GM12878 (cell line): Measurements from ENCODE around the gene KIF26A. TPM values are rescaled to one million over a fixed set of nuclear protein-coding genes. Genes with fewer than 3 reads are reported as not detected.

ENCODE experiments used
- ATAC-seq: fragments of 200-7000 bp; cut with Tn5 transposase; 3 replicates; pipeline ENCODE4 v1.9.1; 2020; ENCODE audit warnings: mild to moderate bottlenecking, moderate library complexity
- BruUV-seq: library from RNA; stranded (reverse); fragments of 400-500 nt; replicated peaks from 2 replicates; lab custom pipeline; 2021; lab: Mats Ljungman, UMichigan
- CTCF ChIA-PET: fragments of 300-600 bp; sonication (Branson Sonifier 250); formaldehyde crosslinking; extraction: SDS; loops from one replicate; lab custom pipeline; 2021; ENCODE audit warnings: inconsistent platforms; lab: Yijun Ruan, JAX
- POLR2A ChIA-PET: fragments of 350-600 bp; formaldehyde crosslinking; extraction: SDS; loops from one replicate; lab custom pipeline; 2021; ENCODE audit warnings: inconsistent platforms; lab: Charles Lee
- RAD21 ChIA-PET: fragments of 300-600 bp; sonication (Branson Sonifier 250); formaldehyde crosslinking; loops from one replicate; lab custom pipeline; 2023; ENCODE audit warnings: antibody characterized with exemption; ENCODE audit not compliant: unreplicated experiment; lab: Charles Lee
- SMC1A ChIA-PET: fragments of 300-600 bp; sonication (Branson Sonifier 250); formaldehyde crosslinking; loops from one replicate; lab custom pipeline; 2023; ENCODE audit not compliant: unreplicated experiment, uncharacterized antibody; lab: Charles Lee
- DNase-seq: peaks from one replicate; pipeline ENCODE4 v3.0.0-alpha.2; 2011; ENCODE audit warnings: low read depth, low spot score
- FAIRE-seq: peaks from 3 replicates; lab custom pipeline; 2011; peaks lifted over from hg19 to GRCh38; lab: Jason Lieb, UNC
- H2AFZ ChIP-seq: 2 replicates; pipeline ENCODE4 v1.6.0; 2011; ENCODE audit warnings: low read depth, low read length, control low read depth; ENCODE audit not compliant: control insufficient read depth
- H3K27ac ChIP-seq: 2 replicates; pipeline ENCODE4 v1.5.1; 2011; ENCODE audit warnings: control low read depth; ENCODE audit not compliant: control insufficient read depth, insufficient read depth
- H3K27me3 ChIP-seq, 2 experiments: replicated peaks in 1 of 2; 2 replicates each; pipeline versions ENCODE4 v1.6.0 to v1.6.1; 2011; ENCODE audit warnings: low read length in 1 of 2; ENCODE audit not compliant: control insufficient read depth in 2 of 2, insufficient read depth in 2 of 2
- H3K36me3 ChIP-seq, 2 experiments: 2 replicates each; pipeline ENCODE4 v1.5.1; 2011; ENCODE audit warnings: low read length in 1 of 2; ENCODE audit not compliant: control insufficient read depth in 2 of 2, insufficient read depth in 2 of 2
- H3K4me1 ChIP-seq: 2 replicates; pipeline ENCODE4 v1.6.1; 2011; ENCODE audit warnings: mild to moderate bottlenecking, low read length, moderate library complexity, mixed read lengths; ENCODE audit not compliant: control insufficient read depth, insufficient read depth
- H3K4me2 ChIP-seq: 2 replicates; pipeline ENCODE4 v1.6.0; 2011; ENCODE audit warnings: control low read depth; ENCODE audit not compliant: control insufficient read depth, insufficient read depth
- H3K4me3 ChIP-seq: fragments of 200-600 bp; sonication (generic); 2 replicates; pipeline ENCODE4 v1.5.1; 2016
- H3K79me2 ChIP-seq: 2 replicates; pipeline ENCODE4 v1.6.0; 2011; ENCODE audit warnings: low read length; ENCODE audit not compliant: control insufficient read depth, insufficient read depth
- H3K9ac ChIP-seq: 2 replicates; pipeline ENCODE4 v1.8.0; 2011; ENCODE audit warnings: low read length, control low read depth, mixed read lengths; ENCODE audit not compliant: control insufficient read depth, insufficient read depth
- H3K9me3 ChIP-seq: replicated peaks from 3 replicates; pipeline ENCODE4 v1.5.1; 2011; ENCODE audit warnings: mild to moderate bottlenecking, low read length; ENCODE audit not compliant: control insufficient read depth, insufficient read depth
- H4K20me1 ChIP-seq: 2 replicates; pipeline ENCODE4 v1.6.0; 2011; ENCODE audit not compliant: control insufficient read depth, insufficient read depth
- IRF4 ChIP-seq: IDR thresholded peaks from 2 replicates; pipeline ENCODE4 v1.6.1; 2011; ENCODE audit warnings: low read depth, low read length
- POU2F2 ChIP-seq: IDR thresholded peaks from 3 replicates; pipeline ENCODE4 v1.6.1; 2011; ENCODE audit warnings: low read depth, mild to moderate bottlenecking, low read length, borderline replicate concordance
- RAD51 ChIP-seq: fragments of 450-650 bp; IDR thresholded peaks from 2 replicates; pipeline ENCODE4 v1.6.1; 2016; ENCODE audit warnings: moderate library complexity, mild to moderate bottlenecking, inconsistent platforms
- SMARCA5 ChIP-seq: fragments of 450-650 bp; IDR thresholded peaks from 2 replicates; pipeline ENCODE4 v1.6.1; 2017; ENCODE audit warnings: mild to moderate bottlenecking
- SMC3 ChIP-seq: IDR thresholded peaks from 2 replicates; pipeline ENCODE4 v1.6.1; 2011; ENCODE audit warnings: low read length, improper control_type of control experiment, borderline replicate concordance
- SUZ12 ChIP-seq: fragments of 200-600 bp; sonication (generic); IDR thresholded peaks from one replicate; pipeline ENCODE4 v1.6.1; 2018; ENCODE audit warnings: antibody characterized with exemption, mild to moderate bottlenecking; ENCODE audit not compliant: unreplicated experiment
- ZNF24 ChIP-seq: fragments of 450-650 bp; IDR thresholded peaks from 2 replicates; pipeline ENCODE4 v1.6.1; 2017; ENCODE audit warnings: antibody characterized with exemption, mild to moderate bottlenecking
- WGBS: methylation state at CpG from one replicate; pipeline ENCODE4 v1.1.6; 2016; ENCODE audit warnings: low lambda C conversion rate; ENCODE audit not compliant: insufficient replicate concordance, insufficient coverage; ENCODE audit errors: missing lambda C conversion rate; 5-methylcytosine and 5-hydroxymethylcytosine counted together
- in situ Hi-C: fragments of 300-500 bp; cut with MboI; formaldehyde crosslinking; loops from 9 replicates; pipeline ENCODE4 v1.14.3; 2018; ENCODE audit warnings: mixed read lengths
- intact Hi-C: fragments of 100-400 bp; cut with micrococcal nuclease; formaldehyde crosslinking; loops from one replicate; pipeline ENCODE4 v1.14.2; 2022; ENCODE audit not compliant: unreplicated experiment
- polyA plus RNA-seq, 11 experiments: library from polyadenylated mRNA; depleted of rRNA in 4 of 11; unstranded in 6 of 11; stranded (reverse) in 5 of 11; fragments of >200 nt; fragmentation: Nextera tagmentation in 4 of 11; fragmentation: Illumina TruSeq in 1 of 11; extraction: Ambion mirVana in 4 of 11; extraction: Trizol in 1 of 11; gene quantifications; 1 replicate in 1 of 11; 2 replicates in 10 of 11; pipeline versions ENCODE4 v1.2.1 to v1.2.3, GENCODE V29; 2011 to 2016; ENCODE audit warnings: inconsistent platforms in 2 of 11, missing spikeins in 2 of 11, low read depth in 1 of 11
- total RNA-seq, 4 experiments: library from RNA; depleted of rRNA in 3 of 4; stranded (reverse); fragments of >200 nt in 3 of 4; fragmentation: Illumina TruSeq in 1 of 4; extraction: Trizol in 1 of 4; gene quantifications; 2 replicates each; pipeline versions ENCODE4 v1.2.1 to v1.2.3, GENCODE V29; 2013 to 2021
- TF ChIP-seq, protein P1 (sequence below): fragments of 450-650 bp; IDR thresholded peaks from 2 replicates; pipeline ENCODE4 v1.6.1; 2017; ENCODE audit warnings: mild to moderate bottlenecking, moderate library complexity

KIF26A gene
- total and polyA plus RNA-seq, 10 of the 15 experiments (the other 5 are each of a cell fraction or from before 2014, with no cell fraction given): 0.05 TPM; not detected in 9

DNA sequence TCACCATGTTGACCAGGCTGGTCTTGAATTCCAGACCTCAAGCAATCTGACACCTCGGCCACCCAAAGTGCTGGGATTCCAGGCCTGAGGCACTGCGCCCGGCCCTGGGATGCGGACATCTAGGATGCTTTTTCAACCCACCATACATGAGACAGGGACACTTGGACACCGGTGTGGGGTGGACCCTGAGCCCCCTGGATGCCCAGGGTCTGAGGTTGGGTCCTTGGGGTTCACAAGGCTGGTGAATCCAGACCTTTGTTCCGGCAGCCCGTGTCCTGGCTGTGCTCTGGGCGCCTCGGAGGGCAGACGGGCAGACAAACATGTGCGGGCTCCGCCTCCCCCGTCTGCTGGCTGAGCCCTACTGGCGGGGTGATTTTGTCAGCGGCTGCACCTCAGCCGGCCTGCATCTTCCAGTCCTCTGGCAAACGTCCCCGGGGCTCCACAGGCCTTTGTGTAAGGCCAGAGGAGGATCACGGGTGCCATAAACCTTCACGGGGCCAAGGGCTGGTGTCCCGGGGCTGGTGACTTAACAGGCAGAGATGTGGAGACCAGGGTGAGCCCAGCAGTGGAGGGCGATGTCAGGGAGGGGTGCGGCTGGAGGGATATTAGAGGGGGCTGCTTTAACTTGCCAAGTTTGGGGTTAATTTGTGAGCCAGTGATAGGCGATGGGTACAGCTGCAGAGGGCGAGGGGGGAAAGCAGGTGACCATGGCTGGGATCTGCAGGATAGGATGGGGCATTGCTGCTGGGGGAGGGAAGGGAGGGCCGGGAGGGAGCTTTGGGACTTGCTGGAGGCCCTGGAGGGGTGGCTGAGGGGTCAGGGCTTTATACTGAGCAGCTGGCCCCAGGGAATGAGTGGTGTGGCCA, 47.1 kb upstream of the KIF26A start:
- 47% methylated on average over 19 of the region's 26 CpGs for WGBS
- H2AFZ ChIP-seq: no peak overlapping the region
- no peak for TF ChIP-seq SMC3
- TF ChIP-seq SMARCA5: no peak
- no peak for TF ChIP-seq ZNF24
- TF ChIP-seq, protein P1, sequence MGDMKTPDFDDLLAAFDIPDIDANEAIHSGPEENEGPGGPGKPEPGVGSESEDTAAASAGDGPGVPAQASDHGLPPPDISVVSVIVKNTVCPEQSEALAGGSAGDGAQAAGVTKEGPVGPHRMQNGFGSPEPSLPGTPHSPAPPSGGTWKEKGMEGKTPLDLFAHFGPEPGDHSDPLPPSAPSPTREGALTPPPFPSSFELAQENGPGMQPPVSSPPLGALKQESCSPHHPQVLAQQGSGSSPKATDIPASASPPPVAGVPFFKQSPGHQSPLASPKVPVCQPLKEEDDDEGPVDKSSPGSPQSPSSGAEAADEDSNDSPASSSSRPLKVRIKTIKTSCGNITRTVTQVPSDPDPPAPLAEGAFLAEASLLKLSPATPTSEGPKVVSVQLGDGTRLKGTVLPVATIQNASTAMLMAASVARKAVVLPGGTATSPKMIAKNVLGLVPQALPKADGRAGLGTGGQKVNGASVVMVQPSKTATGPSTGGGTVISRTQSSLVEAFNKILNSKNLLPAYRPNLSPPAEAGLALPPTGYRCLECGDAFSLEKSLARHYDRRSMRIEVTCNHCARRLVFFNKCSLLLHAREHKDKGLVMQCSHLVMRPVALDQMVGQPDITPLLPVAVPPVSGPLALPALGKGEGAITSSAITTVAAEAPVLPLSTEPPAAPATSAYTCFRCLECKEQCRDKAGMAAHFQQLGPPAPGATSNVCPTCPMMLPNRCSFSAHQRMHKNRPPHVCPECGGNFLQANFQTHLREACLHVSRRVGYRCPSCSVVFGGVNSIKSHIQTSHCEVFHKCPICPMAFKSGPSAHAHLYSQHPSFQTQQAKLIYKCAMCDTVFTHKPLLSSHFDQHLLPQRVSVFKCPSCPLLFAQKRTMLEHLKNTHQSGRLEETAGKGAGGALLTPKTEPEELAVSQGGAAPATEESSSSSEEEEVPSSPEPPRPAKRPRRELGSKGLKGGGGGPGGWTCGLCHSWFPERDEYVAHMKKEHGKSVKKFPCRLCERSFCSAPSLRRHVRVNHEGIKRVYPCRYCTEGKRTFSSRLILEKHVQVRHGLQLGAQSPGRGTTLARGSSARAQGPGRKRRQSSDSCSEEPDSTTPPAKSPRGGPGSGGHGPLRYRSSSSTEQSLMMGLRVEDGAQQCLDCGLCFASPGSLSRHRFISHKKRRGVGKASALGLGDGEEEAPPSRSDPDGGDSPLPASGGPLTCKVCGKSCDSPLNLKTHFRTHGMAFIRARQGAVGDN: no peak
- TF ChIP-seq IRF4: no peak
- no peak for TF ChIP-seq POU2F2
- TF ChIP-seq SUZ12: no peak
- TF ChIP-seq RAD51: no peak
- TF ChIP-seq, all 136 proteins: peak for 0
- FAIRE-seq: no peak
- Histone ChIP-seq H3K79me2 (no peaks in the 10 kb centered on the region), H4K20me1 (no peaks in the 10 kb centered on the region), H3K4me3 (no peak overlapping the region), H3K4me1 (no peaks in the 10 kb centered on the region), H3K9ac (no peak overlapping the region), H3K27me3 (no peaks in the 10 kb centered on the region), H3K9me3 (no peaks in the 10 kb centered on the region), H3K4me2 (no peak overlapping the region), H3K27ac (no peak overlapping the region), H3K36me3 (no peaks in the 10 kb centered on the region)
- in situ Hi-C loops: no loop called here
- ChIA-PET POLR2A (no interaction called here), RAD21 (interaction anchor here (1.4 kb wide), 1 partner anchor 473 kb away, joined by 3 read pairs; no protein-coding TSS in a partner anchor), SMC1A (interaction anchor here (0.6 kb wide), 1 partner anchor 61 kb away, joined by 3 read pairs; no protein-coding TSS in a partner anchor), CTCF (interaction anchor here (0.8 kb wide), 1 partner anchor 13 kb away, joined by 3 read pairs; no protein-coding TSS in a partner anchor)
- intact Hi-C loops: loop anchor here (5.0 kb wide), 1 partner anchor 551 kb away; no protein-coding TSS in a partner anchor
- no peak for ATAC-seq
- DNase-seq: no peak
- BruUV-seq: no TSS peak
